IMR-90 (cell line): ENCODE measurements around the gene BTBD2. TPM values are rescaled to one million over a fixed set of nuclear protein-coding genes. Genes with fewer than 3 reads are reported as not detected.

Source experiments
- ATAC-seq: fragments of 200-7000 bp; cut with Tn5 transposase; 2 replicates; pipeline ENCODE4 v1.9.1; 2020; ENCODE audit warnings: low read depth, mild to moderate bottlenecking, moderate library complexity
- BruUV-seq: library from RNA; stranded (reverse); fragments of 400-500 nt; replicated peaks from 2 replicates; lab custom pipeline; 2021; lab: Mats Ljungman, UMichigan
- CTCF ChIA-PET: fragments of 300-600 bp; formaldehyde crosslinking; extraction: SDS; loops from one replicate; lab custom pipeline; 2021; ENCODE audit warnings: antibody characterized with exemption; lab: Yijun Ruan, JAX
- POLR2A ChIA-PET: fragments of 300-600 bp; sonication (Branson Sonifier 250); formaldehyde crosslinking; loops from one replicate; lab custom pipeline; 2022; ENCODE audit warnings: antibody characterized with exemption; ENCODE audit not compliant: unreplicated experiment; lab: Charles Lee
- DNase-seq: peaks from one replicate; pipeline ENCODE4 v3.0.0; 2013
- H2AFZ ChIP-seq: replicated peaks from 2 replicates; pipeline ENCODE3; 2013; ENCODE audit warnings: low read length, mild to moderate bottlenecking; ENCODE audit not compliant: poor library complexity
- H2AK5ac ChIP-seq: 2 replicates; pipeline ENCODE4 v1.6.1; 2013; ENCODE audit warnings: low read depth, low read length, inconsistent platforms
- H2AK9ac ChIP-seq: replicated peaks from 2 replicates; pipeline ENCODE3; 2013; ENCODE audit warnings: mild to moderate bottlenecking, low read depth, low read length, moderate library complexity; ENCODE audit not compliant: poor library complexity
- H2BK120ac ChIP-seq: 2 replicates; pipeline ENCODE4 v1.6.1; 2013; ENCODE audit warnings: low read depth, low read length, inconsistent platforms
- H2BK15ac ChIP-seq: 3 replicates; pipeline ENCODE4 v1.6.1; 2013; ENCODE audit warnings: low read depth, low read length, inconsistent platforms
- H2BK20ac ChIP-seq: 2 replicates; pipeline ENCODE4 v1.6.1; 2013; ENCODE audit warnings: low read depth, mild to moderate bottlenecking, inconsistent platforms, low read length, moderate library complexity
- H2BK5ac ChIP-seq: 2 replicates; pipeline ENCODE4 v1.6.1; 2013; ENCODE audit warnings: mild to moderate bottlenecking, low read depth, low read length, inconsistent platforms; ENCODE audit not compliant: poor library complexity, severe bottlenecking
- H3K14ac ChIP-seq: replicated peaks from 2 replicates; pipeline ENCODE4 v1.6.1; 2013; ENCODE audit warnings: low read depth, low read length, inconsistent platforms
- H3K18ac ChIP-seq: 2 replicates; pipeline ENCODE4 v1.6.1; 2013; ENCODE audit warnings: low read depth, low read length, control low read depth
- H3K23ac ChIP-seq: 2 replicates; pipeline ENCODE4 v1.6.1; 2013; ENCODE audit warnings: low read depth, low read length, inconsistent platforms
- H3K27ac ChIP-seq: 2 replicates; pipeline ENCODE4 v1.5.1; 2013; ENCODE audit warnings: mild to moderate bottlenecking, control low read depth, low read length; ENCODE audit not compliant: insufficient read depth
- H3K27me3 ChIP-seq: 2 replicates; pipeline ENCODE4 v1.6.1; 2013; ENCODE audit warnings: low read length; ENCODE audit not compliant: control insufficient read depth, insufficient read depth
- H3K36me3 ChIP-seq: 2 replicates; pipeline ENCODE4 v1.6.1; 2013; ENCODE audit warnings: low read length, mixed read lengths; ENCODE audit not compliant: control insufficient read depth, insufficient read depth
- H3K4ac ChIP-seq: 2 replicates; pipeline ENCODE4 v1.6.1; 2013; ENCODE audit warnings: low read depth, low read length, inconsistent platforms
- H3K4me1 ChIP-seq: 2 replicates; pipeline ENCODE4 v1.6.1; 2013; ENCODE audit warnings: low read length, mixed read lengths; ENCODE audit not compliant: control insufficient read depth, insufficient read depth
- H3K4me2 ChIP-seq: 2 replicates; pipeline ENCODE4 v1.6.1; 2013; ENCODE audit warnings: low read depth, mild to moderate bottlenecking, control low read depth, low read length, moderate library complexity
- H3K4me3 ChIP-seq: 2 replicates; pipeline ENCODE4 v1.5.1; 2013; ENCODE audit warnings: low read depth, mild to moderate bottlenecking, control low read depth, low read length, moderate library complexity; ENCODE audit not compliant: insufficient read depth
- H3K56ac ChIP-seq: 2 replicates; pipeline ENCODE4 v1.6.1; 2013; ENCODE audit warnings: low read length, inconsistent platforms; ENCODE audit not compliant: insufficient read depth; ENCODE audit errors: extremely low read depth
- H3K79me1 ChIP-seq, 2 experiments: 2 replicates each; pipeline ENCODE4 v1.6.1; 2013; ENCODE audit warnings: low read length in 2 of 2, inconsistent platforms in 1 of 2, low read depth in 1 of 2
- H3K9ac ChIP-seq: 2 replicates; pipeline ENCODE4 v1.6.1; 2013; ENCODE audit warnings: low read depth, low read length, control low read depth
- H3K9me1 ChIP-seq: 2 replicates; pipeline ENCODE4 v1.6.1; 2013; ENCODE audit warnings: low read length, inconsistent platforms; ENCODE audit not compliant: insufficient read depth
- H3K9me3 ChIP-seq: 2 replicates; pipeline ENCODE4 v1.6.1; 2013; ENCODE audit warnings: low read length; ENCODE audit not compliant: control insufficient read depth, insufficient read depth
- H4K20me1 ChIP-seq: 2 replicates; pipeline ENCODE4 v1.6.1; 2013; ENCODE audit warnings: low read length, inconsistent platforms; ENCODE audit not compliant: insufficient read depth
- H4K5ac ChIP-seq: 2 replicates; pipeline ENCODE4 v1.6.1; 2013; ENCODE audit warnings: mild to moderate bottlenecking, low read depth, low read length, control low read depth
- H4K8ac ChIP-seq, 2 experiments: 2 replicates each; pipeline ENCODE4 v1.6.1; 2013; ENCODE audit warnings: low read depth in 2 of 2, low read length in 2 of 2, control low read depth in 1 of 2, inconsistent platforms in 1 of 2
- H4K91ac ChIP-seq: 2 replicates; pipeline ENCODE4 v1.6.1; 2013; ENCODE audit warnings: low read depth, low read length, inconsistent platforms; ENCODE audit not compliant: insufficient read depth
- RAD21 ChIP-seq: IDR thresholded peaks from 2 replicates; pipeline ENCODE4 v1.6.1; 2012; ENCODE audit warnings: low read length, improper control_type of control experiment
- RCOR1 ChIP-seq: IDR thresholded peaks from 2 replicates; pipeline ENCODE4 v1.6.1; 2012; ENCODE audit warnings: mild to moderate bottlenecking, low read length, improper control_type of control experiment; ENCODE audit not compliant: insufficient replicate concordance
- whole genome bisulfite sequencing, 2 experiments: methylation state at CpG; one replicate each; pipeline versions ENCODE4 v1.1.5 to v1.1.7; 2013; ENCODE audit warnings: missing lambda C conversion rate in 2 of 2; ENCODE audit not compliant: insufficient read length in 1 of 2; ENCODE audit errors: extremely low coverage in 2 of 2; 5-methylcytosine and 5-hydroxymethylcytosine counted together
- dilution Hi-C: fragments of 300-500 bp; cut with HindIII; formaldehyde crosslinking; loops from one replicate; pipeline ENCODE4 v1.14.3; 2018; ENCODE audit warnings: low sequenced_read_pairs; ENCODE audit not compliant: unreplicated experiment
- in situ Hi-C: fragments of 300-500 bp; cut with MboI; formaldehyde crosslinking; loops from 3 replicates; pipeline ENCODE4 v1.14.3; 2019; ENCODE audit warnings: low sequenced_read_pairs, inconsistent platforms, mixed read lengths
- intact Hi-C: fragments of 100-400 bp; cut with micrococcal nuclease; formaldehyde crosslinking; loops from 2 replicates; pipeline ENCODE4 v1.10.0; 2022
- polyA plus RNA-seq, 3 experiments: library from polyadenylated mRNA; depleted of rRNA; stranded (reverse); fragments of >200 nt; gene quantifications; 2 replicates each; pipeline ENCODE4 v1.2.3, GENCODE V29; 2012; ENCODE audit warnings: low replicate concordance in 1 of 3
- total RNA-seq: library from RNA; depleted of rRNA; stranded (reverse); fragments of >200 nt; gene quantifications from 2 replicates; pipeline ENCODE4 v1.2.3, GENCODE V29; 2012

The BTBD2 gene
- total and polyA plus RNA-seq, 2 of the 4 experiments (the other 2 are of a cell fraction), result 24.4 to 65.7 TPM

- no peak overlapping the region for H2BK20ac ChIP-seq
- H3K9me1 ChIP-seq, result 0 out of 2 replicates have a peak, but pooled peaks cover 4% of the 10 kb centered on the region
- peaks cover 33% of the 10 kb centered on the region for H3K36me3 ChIP-seq
- H2AFZ ChIP-seq, result no peak overlapping the region
- no peak overlapping the region for H2AK5ac ChIP-seq
- dilution Hi-C loops (no loop called here), in situ Hi-C loops (no loop called here), intact Hi-C loops (no loop called here)
- CTCF ChIA-PET, result no interaction called here
- no peak for TF ChIP-seq RCOR1
- TF ChIP-seq RAD21, result no peak
- no peak overlapping the region for H4K5ac ChIP-seq
- no peak overlapping the region for H3K27ac ChIP-seq
- H4K20me1 ChIP-seq, result peaks cover 3% of the 10 kb centered on the region
- H3K9me3 ChIP-seq, result peaks cover 7% of the 10 kb centered on the region
- no peak overlapping the region for H4K91ac ChIP-seq
- H3K56ac ChIP-seq, result no peak overlapping the region
- H2BK120ac ChIP-seq, result no peak overlapping the region
- H3K27me3 ChIP-seq, result no peaks in the 10 kb centered on the region
- H3K79me1 ChIP-seq, result peaks cover 3 to 6% of the 10 kb centered on the region in 2 experiments; a peak in 2 of 4 replicates
- TSS peak; percentile 77 for BruUV-seq
- H2BK5ac ChIP-seq, result no peak overlapping the region
- H2AK9ac ChIP-seq, result no peak overlapping the region
- H3K4me3 ChIP-seq, result no peak overlapping the region
- H3K4ac ChIP-seq, result no peak overlapping the region
- no CpG with 5 or more reads among the region's 24 CpGs for WGBS, 2 experiments
- H4K8ac ChIP-seq, result no peak overlapping the region
- H3K9ac ChIP-seq, result no peak overlapping the region
- ATAC-seq (no peak), DNase-seq (no peak)
- H3K4me1 ChIP-seq, result peaks cover 10% of the 10 kb centered on the region
- POLR2A ChIA-PET, result no interaction called here
- no peak overlapping the region for H2BK15ac ChIP-seq
- H3K23ac ChIP-seq, result no peak overlapping the region
- H3K18ac ChIP-seq, result no peak overlapping the region
- no peak overlapping the region for H3K4me2 ChIP-seq
- no peak overlapping the region for H3K14ac ChIP-seq
Observed at GRCh38 chr19:2037651-2038255, 22.2 kb upstream of the BTBD2 start.
